Measurements from ENCODE around the gene AKR1C8. TPM values are rescaled to one million over a fixed set of nuclear protein-coding genes. Genes with fewer than 3 reads are reported as not detected.

Gene AKR1C8
- total RNA-seq, 1 experiment from 2014 or later = 2.7 TPM

DNA sequence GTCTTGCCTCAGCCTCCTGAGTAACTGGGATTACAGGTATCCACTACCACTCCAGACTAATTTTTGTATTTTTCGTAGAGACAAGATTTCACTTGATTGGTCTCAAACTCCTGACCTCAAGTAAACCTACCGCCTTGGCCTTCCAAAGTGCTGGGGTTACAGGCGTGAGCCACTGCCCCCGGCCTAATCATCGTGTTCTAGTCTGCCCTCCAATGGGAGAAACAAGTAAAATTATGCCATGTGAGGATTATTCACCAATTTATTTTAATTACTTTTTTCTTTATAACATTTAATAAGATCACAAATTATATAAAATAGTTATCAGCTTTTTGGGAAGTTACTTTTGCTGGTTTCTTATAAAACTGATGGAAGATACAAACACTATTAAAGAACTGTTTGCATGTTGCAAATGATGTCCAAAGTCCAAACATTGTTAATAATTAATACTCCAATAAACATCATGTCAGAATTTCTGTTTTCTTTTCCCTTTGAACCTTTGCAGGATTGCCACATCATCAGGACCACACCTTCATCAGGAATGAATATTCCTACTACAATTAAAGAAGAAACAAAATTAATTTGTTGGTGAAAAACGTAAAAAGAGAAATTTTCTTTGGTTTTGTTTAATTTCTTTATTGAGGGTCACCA lies 10.9 kb upstream of the AKR1C8 start:
- H3K4me2 ChIP-seq = no peak overlapping the region
- no TSS peak for BruUV-seq (replicated peaks)
- H3K27ac ChIP-seq = no peak overlapping the region
- no peak for TF ChIP-seq EZH2 (IDR thresholded peaks at IDR 0.05; ENCODE audit: low read depth)
- TF ChIP-seq CTCF (conservative IDR thresholded peaks at IDR 0.05) = no peak
- H3K27me3 ChIP-seq (ENCODE audit: insufficient read depth, low read depth) = no peaks in the 10 kb centered on the region
- no peaks in the 10 kb centered on the region for H3K9me2 ChIP-seq (ENCODE audit: insufficient read depth)
- H3F3A ChIP-seq (ENCODE audit: insufficient read depth, low read depth) = no peaks in the 10 kb centered on the region
- H4K20me1 ChIP-seq (ENCODE audit: insufficient read depth) = no peaks in the 10 kb centered on the region
- no peaks in the 10 kb centered on the region for H3K36me3 ChIP-seq (ENCODE audit: low read depth)
- H3K4me1 ChIP-seq (replicated peaks; ENCODE audit: insufficient read depth) = no peaks in the 10 kb centered on the region
- no peak for DNase-seq
- H2AFZ ChIP-seq = no peak overlapping the region
- no peaks in the 10 kb centered on the region for H3K9me3 ChIP-seq (ENCODE audit: insufficient read depth, low read depth)
- CTCF ChIA-PET = no interaction called here
- POLR2A ChIA-PET (ENCODE audit: unreplicated experiment) = no interaction called here
- no peak overlapping the region for H3K4me3 ChIP-seq
- no peaks in the 10 kb centered on the region for H3K79me2 ChIP-seq (ENCODE audit: low read depth)
- intact Hi-C loops (cut with micrococcal nuclease; ENCODE audit: unreplicated experiment) = no loop called here

GRCh38 chr10:5194431-5194830 lies 9.5 kb upstream of the AKR1C8 start:
- no TSS peak for BruUV-seq (replicated peaks)
- Histone ChIP-seq H3K79me2 (ENCODE audit: low read depth) (no peaks in the 10 kb centered on the region), H3K9me2 (ENCODE audit: insufficient read depth) (no peaks in the 10 kb centered on the region), H3K9me3 (ENCODE audit: insufficient read depth, low read depth) (no peaks in the 10 kb centered on the region), H3K4me2 (no peak overlapping the region), H4K20me1 (ENCODE audit: insufficient read depth) (no peaks in the 10 kb centered on the region), H2AFZ (no peak overlapping the region), H3K27ac (no peak overlapping the region), H3K4me3 (no peak overlapping the region), H3K27me3 (ENCODE audit: insufficient read depth, low read depth) (no peaks in the 10 kb centered on the region), H3F3A (ENCODE audit: insufficient read depth, low read depth) (no peaks in the 10 kb centered on the region), H3K36me3 (ENCODE audit: low read depth) (no peaks in the 10 kb centered on the region), H3K4me1 (replicated peaks; ENCODE audit: insufficient read depth) (no peaks in the 10 kb centered on the region)
- ChIA-PET POLR2A (ENCODE audit: unreplicated experiment) (no interaction called here), CTCF (no interaction called here)
- intact Hi-C loops (cut with micrococcal nuclease; ENCODE audit: unreplicated experiment) = no loop called here
- DNase-seq = no peak
- TF ChIP-seq EZH2 (IDR thresholded peaks at IDR 0.05; ENCODE audit: low read depth) (no peak), CTCF (conservative IDR thresholded peaks at IDR 0.05) (no peak)

GRCh38 chr10:5188358-5188757 lies 3.4 kb upstream of the AKR1C8 start:
- ChIA-PET CTCF (no interaction called here), POLR2A (ENCODE audit: unreplicated experiment) (no interaction called here)
- peaks cover 3% of the 10 kb centered on the region; the same call in 1 of the 2 replicates for H3K9me3 ChIP-seq (ENCODE audit: insufficient read depth, low read depth)
- no TSS peak for BruUV-seq (replicated peaks)
- no peaks in the 10 kb centered on the region for H3K4me1 ChIP-seq (replicated peaks; ENCODE audit: insufficient read depth)
- no peak overlapping the region; the same call in 1 of the 2 replicates for H2AFZ ChIP-seq
- no peak for TF ChIP-seq CTCF (conservative IDR thresholded peaks at IDR 0.05)
- no peak for TF ChIP-seq EZH2 (IDR thresholded peaks at IDR 0.05; ENCODE audit: low read depth)
- H3K36me3 ChIP-seq (ENCODE audit: low read depth) = no peaks in the 10 kb centered on the region
- no peaks in the 10 kb centered on the region for H3F3A ChIP-seq (ENCODE audit: insufficient read depth, low read depth)
- H3K27me3 ChIP-seq (ENCODE audit: insufficient read depth, low read depth) = no peaks in the 10 kb centered on the region
- no peaks in the 10 kb centered on the region for H4K20me1 ChIP-seq (ENCODE audit: insufficient read depth)
- H3K9me2 ChIP-seq (ENCODE audit: insufficient read depth) = no peaks in the 10 kb centered on the region
- no peak overlapping the region for H3K27ac ChIP-seq
- intact Hi-C loops (cut with micrococcal nuclease; ENCODE audit: unreplicated experiment) = no loop called here
- H3K79me2 ChIP-seq (ENCODE audit: low read depth) = no peaks in the 10 kb centered on the region
- no peak overlapping the region for H3K4me3 ChIP-seq
- DNase-seq = no peak
- no peak overlapping the region for H3K4me2 ChIP-seq

Data from PC-9 (cell line).